Activated T-cell treated with anti-CD3 and anti-CD28 coated beads for 24 hours (primary cell): ENCODE measurements around the gene CAVIN2.

Experiments used
- DNase-seq: peaks from one replicate; pipeline ENCODE4 v3.0.0-alpha.2; 2020; ENCODE audit warnings: low read depth

Gene CAVIN2

GRCh38 chr2:191839918-191840804, 6.7 kb downstream of the CAVIN2 start:
- no peak for DNase-seq

- DNase-seq, result no peak
Observed at GRCh38 chr2:191838526-191838925, 8.4 kb downstream of the CAVIN2 start.

GRCh38 chr2:191836853-191837769, 9.8 kb downstream of the CAVIN2 start:
- DNase-seq, result no peak

- DNase-seq, result no peak
Observed at GRCh38 chr2:191836471-191836852, 10.4 kb downstream of the CAVIN2 start.

GRCh38 chr2:191835539-191836350, 11.1 kb downstream of the CAVIN2 start:
- DNase-seq, result no peak

GRCh38 chr2:191835100-191835499, 11.8 kb downstream of the CAVIN2 start:
- no peak for DNase-seq

- DNase-seq, result no peak
Observed at GRCh38 chr2:191833356-191833755, 13.5 kb downstream of the CAVIN2 start.

GRCh38 chr2:191832668-191833067, 14.2 kb downstream of the CAVIN2 start:
- DNase-seq, result no peak

- DNase-seq, result no peak
Observed at GRCh38 chr2:191831410-191831994, 15.4 kb downstream of the CAVIN2 start.

GRCh38 chr2:191824398-191824797, 22.5 kb downstream of the CAVIN2 start:
- no peak for DNase-seq

GRCh38 chr2:191821078-191821477, 25.8 kb downstream of the CAVIN2 start:
- no peak for DNase-seq

GRCh38 chr2:191818725-191819350, 28.1 kb downstream of the CAVIN2 start:
- DNase-seq, result no peak

- DNase-seq, result no peak
Observed at GRCh38 chr2:191818133-191818532, 28.8 kb downstream of the CAVIN2 start.

- DNase-seq, result no peak
Observed at GRCh38 chr2:191815010-191815409, 31.9 kb downstream of the CAVIN2 start.

- no peak for DNase-seq
Observed at GRCh38 chr2:191813943-191814342, 32.9 kb downstream of the CAVIN2 start.

- peak; percentile 14 for DNase-seq
Observed at GRCh38 chr2:191811807-191812602, 34.9 kb downstream of the CAVIN2 start.

- no peak for DNase-seq
Observed at GRCh38 chr2:191806396-191806795, 40.5 kb downstream of the CAVIN2 start.

GRCh38 chr2:191804766-191805165, 42.1 kb downstream of the CAVIN2 start:
- DNase-seq, result no peak

- no peak for DNase-seq
Observed at GRCh38 chr2:191803007-191803406, 43.9 kb downstream of the CAVIN2 start.

- DNase-seq, result no peak
Observed at GRCh38 chr2:191802180-191802579, 44.7 kb downstream of the CAVIN2 start.
